Stimulated activated naive B cell treated with anti-CD40 and anti-IgM and Interleukin-4, amounts not matched to agents 10 μg/mL and 1 μg/mL and 100 μg/mL, for 72 hours (primary cell): ENCODE results near the gene OR2T11.

Source experiments
- ATAC-seq, 2 donors: fragments of 150-1000 bp; cut with Tn5 transposase; replicated peaks; 2 replicates each; pipeline ENCODE4 v1.10.0; 2021; ENCODE audit warnings: moderate library complexity in 1 of 2
- DNase-seq: peaks from one replicate; pipeline ENCODE4 v3.0.0; 2021
- H3K27ac Mint-ChIP-seq: one replicate; pipeline ENCODE4 v1.8.0; 2022; ENCODE audit warnings: mild to moderate bottlenecking, mixed read lengths
- H3K27me3 Mint-ChIP-seq, 2 donors: one replicate each; pipeline ENCODE4 v1.8.0; 2022; ENCODE audit warnings: mixed read lengths in 2 of 2
- H3K36me3 Mint-ChIP-seq, 2 donors: one replicate each; pipeline ENCODE4 v1.8.0; 2022; ENCODE audit warnings: mixed read lengths in 2 of 2, mild to moderate bottlenecking in 1 of 2
- H3K4me1 Mint-ChIP-seq, 2 donors: one replicate each; pipeline ENCODE4 v1.8.0; 2022; ENCODE audit warnings: mixed read lengths in 2 of 2, mild to moderate bottlenecking in 1 of 2
- H3K4me3 Mint-ChIP-seq, 2 donors: one replicate each; pipeline ENCODE4 v1.8.0; 2022; ENCODE audit warnings: mild to moderate bottlenecking in 2 of 2, mixed read lengths in 2 of 2, moderate library complexity in 1 of 2
- H3K9me3 Mint-ChIP-seq, 2 donors: one replicate each; pipeline ENCODE4 v1.8.0; 2022; ENCODE audit warnings: mixed read lengths in 2 of 2, mild to moderate bottlenecking in 1 of 2

OR2T11 gene

GRCh38 chr1:248631354-248632008 lies 3.4 kb downstream of the OR2T11 start:
- peak in 1 of 2 donors; percentile 38 for ATAC-seq
- Mint-ChIP-seq H3K27me3 (peaks cover 0 to 5% of the 10 kb centered on the region in 2 donors), H3K4me3 (no peak overlapping the region), H3K9me3 (no peaks in the 10 kb centered on the region), H3K36me3 (no peaks in the 10 kb centered on the region), H3K27ac (no peak overlapping the region), H3K4me1 (peaks cover 4 to 6% of the 10 kb centered on the region in 2 donors)
- DNase-seq = no peak

GRCh38 chr1:248630551-248630950 lies 4.3 kb downstream of the OR2T11 start:
- H3K4me3 Mint-ChIP-seq = no peak overlapping the region
- H3K36me3 Mint-ChIP-seq = no peaks in the 10 kb centered on the region
- no peak overlapping the region for H3K27ac Mint-ChIP-seq
- H3K9me3 Mint-ChIP-seq = no peaks in the 10 kb centered on the region
- DNase-seq (no peak), ATAC-seq (no peak)
- peaks cover 4 to 6% of the 10 kb centered on the region in 2 donors for H3K4me1 Mint-ChIP-seq
- H3K27me3 Mint-ChIP-seq = peaks cover 0 to 5% of the 10 kb centered on the region in 2 donors

- Mint-ChIP-seq H3K4me1 (peaks cover 4 to 8% of the 10 kb centered on the region in 2 donors), H3K27me3 (peaks cover 0 to 5% of the 10 kb centered on the region in 2 donors), H3K4me3 (no peak overlapping the region), H3K27ac (peak overlapping the region; percentile 57), H3K9me3 (no peaks in the 10 kb centered on the region), H3K36me3 (no peaks in the 10 kb centered on the region)
- ATAC-seq = peak in 1 of 2 donors; percentile 73
- no peak for DNase-seq
These were observed 6.7 kb downstream of the OR2T11 start for GRCh38 chr1:248627971-248628844.

- Mint-ChIP-seq H3K4me1 (peaks cover 9 to 16% of the 10 kb centered on the region in 2 donors), H3K4me3 (no peak overlapping the region), H3K36me3 (no peaks in the 10 kb centered on the region), H3K27ac (no peak overlapping the region), H3K27me3 (peaks cover 0 to 5% of the 10 kb centered on the region in 2 donors), H3K9me3 (no peaks in the 10 kb centered on the region)
- DNase-seq (no peak), ATAC-seq (no peak)
These were observed 8.9 kb downstream of the OR2T11 start for GRCh38 chr1:248625971-248626370.

- Mint-ChIP-seq H3K36me3 (no peaks in the 10 kb centered on the region), H3K27me3 (peaks cover 0 to 5% of the 10 kb centered on the region in 2 donors), H3K9me3 (no peaks in the 10 kb centered on the region), H3K4me3 (no peak overlapping the region), H3K4me1 (peaks cover 9 to 16% of the 10 kb centered on the region in 2 donors), H3K27ac (no peak overlapping the region)
- DNase-seq = no peak
- no peak for ATAC-seq
These were observed 9.7 kb downstream of the OR2T11 start for GRCh38 chr1:248625166-248625565.

- H3K4me3 Mint-ChIP-seq = no peak overlapping the region
- no peaks in the 10 kb centered on the region for H3K9me3 Mint-ChIP-seq
- no peaks in the 10 kb centered on the region for H3K27me3 Mint-ChIP-seq
- ATAC-seq (peak; percentile 92 to 93), DNase-seq (no peak)
- H3K4me1 Mint-ChIP-seq = peaks cover 12 to 24% of the 10 kb centered on the region in 2 donors
- H3K27ac Mint-ChIP-seq = no peak overlapping the region
- no peaks in the 10 kb centered on the region for H3K36me3 Mint-ChIP-seq
These were observed 12.3 kb downstream of the OR2T11 start for GRCh38 chr1:248622570-248623001.

- Mint-ChIP-seq H3K9me3 (no peaks in the 10 kb centered on the region), H3K36me3 (no peaks in the 10 kb centered on the region), H3K4me3 (no peak overlapping the region), H3K27me3 (no peaks in the 10 kb centered on the region), H3K27ac (no peak overlapping the region), H3K4me1 (peaks cover 10 to 24% of the 10 kb centered on the region in 2 donors)
- DNase-seq = no peak
- no peak for ATAC-seq
These were observed 13.1 kb downstream of the OR2T11 start for GRCh38 chr1:248621770-248622169.

GRCh38 chr1:248618878-248619277 lies 16.0 kb downstream of the OR2T11 start:
- ATAC-seq (peak; percentile 60 to 63), DNase-seq (peak; percentile 37)
- no peaks in the 10 kb centered on the region for H3K9me3 Mint-ChIP-seq
- peaks cover 13 to 34% of the 10 kb centered on the region in 2 donors for H3K4me1 Mint-ChIP-seq
- no peak overlapping the region for H3K4me3 Mint-ChIP-seq
- H3K27me3 Mint-ChIP-seq = no peaks in the 10 kb centered on the region
- no peaks in the 10 kb centered on the region for H3K36me3 Mint-ChIP-seq
- H3K27ac Mint-ChIP-seq = no peak overlapping the region

GRCh38 chr1:248618119-248618518 lies 16.8 kb downstream of the OR2T11 start:
- DNase-seq (no peak), ATAC-seq (no peak)
- Mint-ChIP-seq H3K9me3 (no peaks in the 10 kb centered on the region), H3K4me1 (peaks cover 16 to 39% of the 10 kb centered on the region in 2 donors), H3K27ac (no peak overlapping the region), H3K36me3 (no peaks in the 10 kb centered on the region), H3K4me3 (no peak overlapping the region), H3K27me3 (no peaks in the 10 kb centered on the region)

GRCh38 chr1:248613742-248614141 lies 21.1 kb downstream of the OR2T11 start:
- ATAC-seq (peak; percentile 73 to 82), DNase-seq (no peak)
- Mint-ChIP-seq H3K27me3 (peaks cover 0 to 3% of the 10 kb centered on the region in 2 donors), H3K4me1 (peaks cover 8 to 27% of the 10 kb centered on the region in 2 donors), H3K4me3 (peak overlapping the region in 1 of 2 donors; percentile 1), H3K36me3 (no peaks in the 10 kb centered on the region), H3K9me3 (no peaks in the 10 kb centered on the region), H3K27ac (no peak overlapping the region)

GRCh38 chr1:248611883-248612414 lies 22.9 kb downstream of the OR2T11 start:
- no peak overlapping the region for H3K27ac Mint-ChIP-seq
- no peaks in the 10 kb centered on the region for H3K9me3 Mint-ChIP-seq
- H3K27me3 Mint-ChIP-seq = peaks cover 0 to 3% of the 10 kb centered on the region in 2 donors
- no peak overlapping the region for H3K4me3 Mint-ChIP-seq
- peaks cover 6 to 19% of the 10 kb centered on the region in 2 donors for H3K4me1 Mint-ChIP-seq
- ATAC-seq (peak; percentile 33 to 52), DNase-seq (no peak)
- H3K36me3 Mint-ChIP-seq = no peaks in the 10 kb centered on the region

- Mint-ChIP-seq H3K9me3 (no peaks in the 10 kb centered on the region), H3K27ac (no peak overlapping the region), H3K27me3 (peaks cover 0 to 3% of the 10 kb centered on the region in 2 donors), H3K4me3 (no peak overlapping the region), H3K36me3 (no peaks in the 10 kb centered on the region), H3K4me1 (peaks cover 6 to 13% of the 10 kb centered on the region in 2 donors)
- ATAC-seq (no peak), DNase-seq (no peak)
These were observed 24.6 kb downstream of the OR2T11 start for GRCh38 chr1:248610301-248610700.

GRCh38 chr1:248599396-248599795 lies 35.5 kb downstream of the OR2T11 start:
- H3K36me3 Mint-ChIP-seq = no peaks in the 10 kb centered on the region
- H3K27me3 Mint-ChIP-seq = peaks cover 0 to 18% of the 10 kb centered on the region in 2 donors
- no peak overlapping the region for H3K4me3 Mint-ChIP-seq
- H3K9me3 Mint-ChIP-seq = peaks cover 0 to 3% of the 10 kb centered on the region in 2 donors
- ATAC-seq (no peak), DNase-seq (no peak)
- H3K27ac Mint-ChIP-seq = no peak overlapping the region
- H3K4me1 Mint-ChIP-seq = peaks cover 0 to 9% of the 10 kb centered on the region in 2 donors

- H3K27ac Mint-ChIP-seq = no peak within 1 kb of the TSS
- ATAC-seq (no peak), DNase-seq (no peak)
- H3K36me3 Mint-ChIP-seq = no peaks in the 10 kb centered on the region
- peaks cover 0 to 9% of the 10 kb centered on the region in 2 donors for H3K4me1 Mint-ChIP-seq
- H3K9me3 Mint-ChIP-seq = peaks cover 0 to under 1% of the 10 kb centered on the region in 2 donors
- no peak within 1 kb of the TSS for H3K4me3 Mint-ChIP-seq
- H3K27me3 Mint-ChIP-seq = peaks cover 0 to 12% of the 10 kb centered on the region in 2 donors
These were observed 37.3 kb downstream of the OR2T11 start, which contains the start of gene OR2T10 for GRCh38 chr1:248597589-248597988. TSS of gene OR2T10 (minus strand) at chr1:248597700. CDS start at chr1:248593768, 3,932 bp downstream.
